GM10847 (cell line): ENCODE results near the gene RPGRIP1L.

Experiments used
- POLR2A ChIP-seq: IDR thresholded peaks from 2 replicates; pipeline ENCODE4 v1.6.1; 2011; ENCODE audit not compliant: insufficient read length; ENCODE audit errors: extremely low read depth

Gene RPGRIP1L

GRCh38 chr16:53721017-53721416 is 17.4 kb upstream of the RPGRIP1L start:
- no peak for TF ChIP-seq POLR2A

GRCh38 chr16:53717577-53717976 is 13.9 kb upstream of the RPGRIP1L start:
- no peak for TF ChIP-seq POLR2A

GRCh38 chr16:53715023-53715384 is 11.3 kb upstream of the RPGRIP1L start:
- TF ChIP-seq POLR2A = no peak

- no peak for TF ChIP-seq POLR2A
Measured at GRCh38 chr16:53714205-53715022, 10.8 kb upstream of the RPGRIP1L start.

GRCh38 chr16:53713403-53714204 is 9.9 kb upstream of the RPGRIP1L start:
- TF ChIP-seq POLR2A = no peak

- TF ChIP-seq POLR2A = no peak
Measured at GRCh38 chr16:53712065-53712464, 8.4 kb upstream of the RPGRIP1L start.

GRCh38 chr16:53711390-53711789 is 7.7 kb upstream of the RPGRIP1L start:
- TF ChIP-seq POLR2A = no peak

GRCh38 chr16:53708490-53708889 is 4.8 kb upstream of the RPGRIP1L start:
- TF ChIP-seq POLR2A = no peak

GRCh38 chr16:53707671-53708070 is 4.0 kb upstream of the RPGRIP1L start:
- TF ChIP-seq POLR2A = no peak

- TF ChIP-seq POLR2A = no peak
Measured at GRCh38 chr16:53704445-53704813, 770 bp upstream of the RPGRIP1L start.

GRCh38 chr16:53695070-53695469 is 8.6 kb downstream of the RPGRIP1L start:
- TF ChIP-seq POLR2A = no peak

- no peak for TF ChIP-seq POLR2A
Measured at GRCh38 chr16:53693320-53693719, 10.3 kb downstream of the RPGRIP1L start.

- TF ChIP-seq POLR2A = no peak
Measured at GRCh38 chr16:53692146-53692545, 11.5 kb downstream of the RPGRIP1L start.

GRCh38 chr16:53690771-53691170 is 12.9 kb downstream of the RPGRIP1L start:
- no peak for TF ChIP-seq POLR2A

GRCh38 chr16:53689636-53690035 is 14.0 kb downstream of the RPGRIP1L start:
- TF ChIP-seq POLR2A = no peak

- no peak for TF ChIP-seq POLR2A
Measured at GRCh38 chr16:53686710-53687109, 16.9 kb downstream of the RPGRIP1L start.

- TF ChIP-seq POLR2A = no peak
Measured at GRCh38 chr16:53681354-53681753, 22.3 kb downstream of the RPGRIP1L start.

GRCh38 chr16:53680756-53681155 is 22.9 kb downstream of the RPGRIP1L start:
- TF ChIP-seq POLR2A = no peak
